ENCODE results near the gene SLFN5.

DNA sequence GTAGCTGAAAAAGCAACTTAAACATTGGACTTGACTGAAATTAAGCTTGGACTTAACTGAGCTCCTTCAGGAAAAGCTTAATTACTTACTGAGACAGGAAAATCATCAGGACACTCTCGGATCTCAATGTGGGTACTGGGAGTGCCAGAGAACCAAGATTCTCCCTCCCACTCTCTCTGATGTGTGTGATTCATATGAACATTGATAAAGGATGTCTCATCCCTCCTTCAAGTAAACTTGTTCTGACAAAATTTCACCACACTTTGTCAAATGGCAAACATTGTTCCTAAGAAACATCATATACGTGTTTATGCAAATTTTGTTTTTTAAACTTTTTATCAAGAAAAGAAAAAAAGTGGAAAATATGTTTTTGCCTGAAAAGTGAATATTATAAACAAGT lies 4.1 kb upstream of the SLFN5 start:
- TF ChIP-seq, protein P1, sequence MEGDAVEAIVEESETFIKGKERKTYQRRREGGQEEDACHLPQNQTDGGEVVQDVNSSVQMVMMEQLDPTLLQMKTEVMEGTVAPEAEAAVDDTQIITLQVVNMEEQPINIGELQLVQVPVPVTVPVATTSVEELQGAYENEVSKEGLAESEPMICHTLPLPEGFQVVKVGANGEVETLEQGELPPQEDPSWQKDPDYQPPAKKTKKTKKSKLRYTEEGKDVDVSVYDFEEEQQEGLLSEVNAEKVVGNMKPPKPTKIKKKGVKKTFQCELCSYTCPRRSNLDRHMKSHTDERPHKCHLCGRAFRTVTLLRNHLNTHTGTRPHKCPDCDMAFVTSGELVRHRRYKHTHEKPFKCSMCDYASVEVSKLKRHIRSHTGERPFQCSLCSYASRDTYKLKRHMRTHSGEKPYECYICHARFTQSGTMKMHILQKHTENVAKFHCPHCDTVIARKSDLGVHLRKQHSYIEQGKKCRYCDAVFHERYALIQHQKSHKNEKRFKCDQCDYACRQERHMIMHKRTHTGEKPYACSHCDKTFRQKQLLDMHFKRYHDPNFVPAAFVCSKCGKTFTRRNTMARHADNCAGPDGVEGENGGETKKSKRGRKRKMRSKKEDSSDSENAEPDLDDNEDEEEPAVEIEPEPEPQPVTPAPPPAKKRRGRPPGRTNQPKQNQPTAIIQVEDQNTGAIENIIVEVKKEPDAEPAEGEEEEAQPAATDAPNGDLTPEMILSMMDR (IDR thresholded peaks at IDR 0.05) = no peak
- no peak for TF ChIP-seq EP300 (IDR thresholded peaks at IDR 0.05)
- no peak for TF ChIP-seq POLR2A (IDR thresholded peaks at IDR 0.05)
